Measurements from ENCODE around the gene HIC1.

HIC1 gene

DNA sequence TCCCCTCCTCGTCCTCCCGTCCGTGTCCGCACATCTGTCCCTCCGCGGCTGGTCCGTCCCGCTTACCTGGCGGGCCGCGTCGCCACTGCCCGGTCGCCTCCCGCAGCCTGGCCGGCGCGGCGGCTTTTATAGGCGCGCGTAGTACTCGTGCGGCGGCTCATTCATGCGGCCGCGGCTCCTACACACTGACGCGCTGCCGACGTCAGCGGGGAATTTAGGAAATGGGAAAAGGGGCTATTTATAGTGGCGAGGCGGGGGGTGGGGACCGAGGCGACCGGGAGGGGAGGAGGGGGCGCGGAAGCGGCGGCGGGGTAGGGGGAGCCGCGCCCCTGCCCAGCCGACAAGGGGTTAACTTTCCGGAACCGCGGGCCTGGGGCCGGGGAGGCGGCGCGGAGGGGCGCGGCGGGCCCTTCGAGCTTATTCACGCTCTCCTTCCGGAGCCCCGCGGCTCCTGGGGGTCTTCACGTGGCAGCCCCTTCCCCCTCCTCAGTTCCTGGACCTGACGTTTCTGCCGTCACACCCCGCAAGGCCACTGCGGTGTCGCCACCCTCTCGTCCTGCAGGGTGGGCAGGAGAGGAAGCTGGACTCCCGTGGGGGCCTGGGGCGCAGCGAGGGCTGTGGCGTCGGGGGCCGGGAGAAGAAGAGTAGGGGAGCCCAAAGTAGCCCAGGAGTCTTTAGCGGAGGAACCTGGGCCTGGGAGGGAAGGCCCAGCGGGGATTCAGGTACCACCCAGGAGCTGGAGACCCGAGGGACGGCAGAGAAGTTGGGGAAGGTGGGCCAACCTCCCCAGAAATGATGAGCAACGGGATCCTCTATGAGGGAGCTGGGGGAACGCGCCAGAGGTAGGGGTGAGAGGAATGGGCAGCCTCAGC lies 3.6 kb upstream of the HIC1 start:
- Histone ChIP-seq H3K27me3 (ENCODE audit: control insufficient read depth, insufficient read depth, low read length) (peaks cover 59% of the 10 kb centered on the region), H3K36me3 (ENCODE audit: control insufficient read depth, insufficient read depth, low read length) (no peaks in the 10 kb centered on the region), H3K9ac (ENCODE audit: low read depth, low read length) (no peak overlapping the region), H3K4me3 (ENCODE audit: low read depth, low read length) (peak overlapping the region; percentile 32), H3K9me3 (ENCODE audit: control insufficient read depth, insufficient read depth, low read length) (no peaks in the 10 kb centered on the region), H3K4me1 (ENCODE audit: control insufficient read depth, insufficient read depth, low read length) (no peaks in the 10 kb centered on the region)

DNA sequence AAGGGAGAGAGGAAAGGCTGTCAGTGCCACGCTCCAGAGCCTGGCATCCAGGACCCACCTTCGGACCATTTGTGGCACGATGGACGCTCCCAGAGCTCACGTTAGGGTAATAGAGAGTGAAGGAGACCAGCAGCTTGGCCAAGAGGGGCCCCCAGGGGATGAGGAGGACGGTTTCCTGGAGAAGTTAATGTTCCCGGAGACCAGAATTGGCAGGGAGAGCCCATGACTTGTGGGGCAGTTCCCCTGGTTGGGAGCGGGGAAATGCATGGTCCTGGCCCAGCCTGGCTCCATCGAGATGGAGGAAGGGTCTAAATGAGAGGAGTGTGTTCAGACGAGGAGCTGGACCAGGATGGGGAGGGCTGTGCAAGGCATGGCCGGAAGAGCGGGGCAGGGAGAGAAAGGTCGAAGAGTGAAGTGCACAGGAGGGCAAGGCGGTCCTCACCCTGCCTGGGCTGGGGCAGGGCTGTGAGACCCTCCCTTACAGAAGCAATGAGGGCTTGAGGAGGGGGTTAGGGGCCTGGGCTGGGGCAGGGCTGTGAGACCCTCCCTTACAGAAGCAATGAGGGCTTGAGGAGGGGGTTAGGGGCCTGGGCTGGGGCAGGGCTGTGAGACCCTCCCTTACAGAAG lies 2.9 kb upstream of the HIC1 start:
- Histone ChIP-seq H3K9ac (ENCODE audit: low read depth, low read length) (no peak overlapping the region), H3K36me3 (ENCODE audit: control insufficient read depth, insufficient read depth, low read length) (no peaks in the 10 kb centered on the region), H3K4me1 (ENCODE audit: control insufficient read depth, insufficient read depth, low read length) (no peaks in the 10 kb centered on the region), H3K27me3 (ENCODE audit: control insufficient read depth, insufficient read depth, low read length) (peaks cover 65% of the 10 kb centered on the region), H3K9me3 (ENCODE audit: control insufficient read depth, insufficient read depth, low read length) (no peaks in the 10 kb centered on the region), H3K4me3 (ENCODE audit: low read depth, low read length) (peak overlapping the region; percentile 32)

DNA sequence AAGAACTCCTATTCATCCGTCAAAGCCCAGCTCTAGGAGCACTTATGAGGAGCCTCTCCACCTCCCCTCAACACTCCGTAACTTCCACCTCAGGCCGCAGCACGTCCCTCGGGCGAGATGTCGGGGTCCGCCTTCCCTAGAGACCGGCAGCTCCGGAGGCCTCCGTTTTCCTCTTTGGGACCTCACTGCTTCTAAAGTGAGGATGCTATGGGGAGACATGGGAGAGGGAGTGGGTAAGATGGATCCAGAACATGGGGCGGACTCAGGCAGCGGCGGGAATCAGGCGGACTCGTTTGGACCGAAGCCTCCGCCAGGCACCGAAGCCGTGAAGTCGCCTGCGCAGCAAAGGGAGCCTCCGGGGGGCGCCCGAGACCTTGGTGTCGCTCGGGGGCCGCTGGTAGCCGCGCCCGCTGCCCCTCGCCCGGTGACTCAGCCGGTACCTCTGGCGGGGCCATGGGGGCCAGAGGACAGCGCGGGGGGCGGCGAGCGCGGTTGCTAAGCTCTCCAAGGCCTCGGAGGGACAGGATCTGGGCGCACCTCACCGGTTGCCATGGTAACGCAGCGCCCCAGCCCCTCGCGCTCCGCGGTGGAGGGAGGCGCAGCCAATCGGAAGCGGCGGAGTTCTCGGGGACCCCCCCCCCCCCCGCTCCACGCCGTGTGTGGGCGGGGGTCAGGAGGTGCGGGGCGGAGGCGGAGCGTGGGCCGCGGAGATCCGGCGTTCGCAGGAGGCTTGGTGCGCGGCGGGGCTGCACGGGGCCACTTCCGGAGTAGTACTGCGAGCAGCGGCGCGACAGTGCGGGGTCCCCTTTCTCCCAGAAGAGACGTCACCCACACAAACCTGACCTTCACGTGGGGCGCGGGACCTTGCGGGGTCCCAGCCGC lies 1.3 kb upstream of the HIC1 start:
- Histone ChIP-seq H3K9me3 (ENCODE audit: control insufficient read depth, insufficient read depth, low read length) (no peaks in the 10 kb centered on the region), H3K36me3 (ENCODE audit: control insufficient read depth, insufficient read depth, low read length) (no peaks in the 10 kb centered on the region), H3K9ac (ENCODE audit: low read depth, low read length) (no peak overlapping the region), H3K4me3 (ENCODE audit: low read depth, low read length) (peak overlapping the region; percentile 46), H3K27me3 (ENCODE audit: control insufficient read depth, insufficient read depth, low read length) (peaks cover 59% of the 10 kb centered on the region), H3K4me1 (ENCODE audit: control insufficient read depth, insufficient read depth, low read length) (no peaks in the 10 kb centered on the region)

DNA sequence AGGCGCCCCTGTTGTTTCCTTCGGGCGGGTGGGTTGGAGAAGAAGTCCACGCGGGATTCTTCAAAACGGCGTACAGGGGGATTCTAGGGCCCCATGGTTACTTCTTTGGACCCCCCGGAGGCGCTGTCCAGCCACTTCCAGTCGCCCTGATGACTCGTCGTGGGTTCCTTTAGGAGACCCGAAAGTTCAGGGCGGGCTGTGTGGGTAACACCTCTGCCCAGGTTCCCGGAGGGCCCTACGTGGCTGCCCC lies 716 bp upstream of the HIC1 start:
- H3K9me3 ChIP-seq (ENCODE audit: control insufficient read depth, insufficient read depth, low read length): no peaks in the 10 kb centered on the region
- H3K36me3 ChIP-seq (ENCODE audit: control insufficient read depth, insufficient read depth, low read length): no peaks in the 10 kb centered on the region
- H3K27me3 ChIP-seq (ENCODE audit: control insufficient read depth, insufficient read depth, low read length): peaks cover 54% of the 10 kb centered on the region

DNA sequence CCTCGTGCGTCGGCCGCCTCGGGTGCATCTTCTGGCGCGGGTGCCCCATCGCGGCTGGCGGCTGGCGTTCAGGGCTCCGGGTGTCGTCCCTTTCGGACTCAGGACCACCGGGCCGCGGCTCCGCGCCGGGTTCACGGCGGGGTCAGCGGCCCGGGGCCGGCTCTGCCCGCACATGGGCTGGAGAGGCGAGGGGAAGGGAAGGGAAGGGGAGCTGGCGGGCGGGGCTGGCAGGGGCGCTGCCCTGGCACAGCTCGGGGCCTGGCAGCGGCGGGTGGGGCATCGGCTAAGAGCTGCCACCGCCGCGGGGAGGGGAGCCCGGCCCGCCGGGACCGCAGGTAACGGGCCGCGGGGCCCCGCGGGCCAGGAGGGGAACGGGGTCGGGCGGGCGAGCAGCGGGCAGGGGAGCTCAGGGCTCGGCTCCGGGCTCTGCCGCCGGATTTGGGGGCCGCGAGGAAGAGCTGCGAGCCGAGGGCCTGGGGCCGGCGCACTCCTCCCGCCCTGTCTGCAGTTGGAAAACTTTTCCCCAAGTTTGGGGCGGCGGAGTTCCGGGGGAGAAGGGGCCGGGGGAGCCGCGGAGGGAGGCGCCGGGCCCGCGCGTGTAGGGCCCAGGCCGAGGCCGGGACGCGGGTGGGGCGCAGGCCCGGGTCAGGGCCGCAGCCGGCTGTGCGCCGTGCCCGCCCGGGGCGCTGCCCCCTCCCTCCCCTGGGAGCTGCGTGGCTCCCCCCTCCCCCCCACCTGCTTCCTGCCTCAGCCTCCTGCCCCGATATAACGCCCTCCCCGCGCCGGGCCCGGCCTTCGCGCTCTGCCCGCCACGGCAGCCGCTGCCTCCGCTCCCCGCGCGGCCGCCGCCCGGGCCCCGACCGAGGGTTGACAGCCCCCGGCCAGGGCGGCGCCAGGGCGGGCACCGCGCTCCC lies 646 bp downstream of the HIC1 start:
- no peaks in the 10 kb centered on the region for H3K9me3 ChIP-seq (ENCODE audit: control insufficient read depth, insufficient read depth, low read length)
- peak overlapping the region; percentile 48 for H3K4me3 ChIP-seq (ENCODE audit: low read depth, low read length)
- peaks cover 55% of the 10 kb centered on the region for H3K27me3 ChIP-seq (ENCODE audit: control insufficient read depth, insufficient read depth, low read length)
- H3K36me3 ChIP-seq (ENCODE audit: control insufficient read depth, insufficient read depth, low read length): no peaks in the 10 kb centered on the region
- no peaks in the 10 kb centered on the region for H3K4me1 ChIP-seq (ENCODE audit: control insufficient read depth, insufficient read depth, low read length)
- H3K9ac ChIP-seq (ENCODE audit: low read depth, low read length): no peak overlapping the region

More for the DNA sequence above, 716 bp upstream of the HIC1 start:
- H3K4me3 ChIP-seq (ENCODE audit: low read depth, low read length): peak overlapping the region; percentile 46
- H3K4me1 ChIP-seq (ENCODE audit: control insufficient read depth, insufficient read depth, low read length): no peaks in the 10 kb centered on the region
- no peak overlapping the region for H3K9ac ChIP-seq (ENCODE audit: low read depth, low read length)

DNA sequence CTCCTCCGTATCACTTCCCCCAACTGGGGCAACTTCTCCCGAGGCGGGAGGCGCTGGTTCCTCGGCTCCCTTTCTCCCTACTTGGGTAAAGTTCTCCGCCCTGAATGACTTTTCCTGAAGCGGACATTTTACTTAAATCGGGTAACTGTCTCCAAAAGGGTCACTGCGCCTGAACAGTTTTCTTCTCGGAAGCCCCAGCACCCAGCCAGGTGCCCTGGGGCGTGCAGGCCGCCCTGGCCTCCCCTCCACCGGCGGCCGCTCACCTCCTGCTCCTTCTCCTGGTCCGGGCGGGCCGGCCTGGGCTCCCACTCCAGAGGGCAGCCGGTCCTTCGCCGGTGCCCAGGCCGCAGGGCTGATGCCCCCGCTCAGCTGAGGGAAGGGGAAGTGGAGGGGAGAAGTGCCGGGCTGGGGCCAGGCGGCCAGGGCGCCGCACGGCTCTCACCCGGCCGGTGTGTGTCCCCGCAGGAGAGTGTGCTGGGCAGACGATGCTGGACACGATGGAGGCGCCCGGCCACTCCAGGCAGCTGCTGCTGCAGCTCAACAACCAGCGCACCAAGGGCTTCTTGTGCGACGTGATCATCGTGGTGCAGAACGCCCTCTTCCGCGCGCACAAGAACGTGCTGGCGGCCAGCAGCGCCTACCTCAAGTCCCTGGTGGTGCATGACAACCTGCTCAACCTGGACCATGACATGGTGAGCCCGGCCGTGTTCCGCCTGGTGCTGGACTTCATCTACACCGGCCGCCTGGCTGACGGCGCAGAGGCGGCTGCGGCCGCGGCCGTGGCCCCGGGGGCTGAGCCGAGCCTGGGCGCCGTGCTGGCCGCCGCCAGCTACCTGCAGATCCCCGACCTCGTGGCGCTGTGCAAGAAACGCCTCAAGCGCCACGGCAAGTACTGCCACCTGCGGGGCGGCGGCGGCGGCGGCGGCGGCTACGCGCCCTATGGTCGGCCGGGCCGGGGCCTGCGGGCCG lies 1.6 kb downstream of the HIC1 start:
- Histone ChIP-seq H3K9me3 (ENCODE audit: control insufficient read depth, insufficient read depth, low read length) (no peaks in the 10 kb centered on the region), H3K4me3 (ENCODE audit: low read depth, low read length) (no peak overlapping the region), H3K36me3 (ENCODE audit: control insufficient read depth, insufficient read depth, low read length) (no peaks in the 10 kb centered on the region), H3K27me3 (ENCODE audit: control insufficient read depth, insufficient read depth, low read length) (peaks cover 51% of the 10 kb centered on the region), H3K4me1 (ENCODE audit: control insufficient read depth, insufficient read depth, low read length) (no peaks in the 10 kb centered on the region), H3K9ac (ENCODE audit: low read depth, low read length) (no peak overlapping the region)

DNA sequence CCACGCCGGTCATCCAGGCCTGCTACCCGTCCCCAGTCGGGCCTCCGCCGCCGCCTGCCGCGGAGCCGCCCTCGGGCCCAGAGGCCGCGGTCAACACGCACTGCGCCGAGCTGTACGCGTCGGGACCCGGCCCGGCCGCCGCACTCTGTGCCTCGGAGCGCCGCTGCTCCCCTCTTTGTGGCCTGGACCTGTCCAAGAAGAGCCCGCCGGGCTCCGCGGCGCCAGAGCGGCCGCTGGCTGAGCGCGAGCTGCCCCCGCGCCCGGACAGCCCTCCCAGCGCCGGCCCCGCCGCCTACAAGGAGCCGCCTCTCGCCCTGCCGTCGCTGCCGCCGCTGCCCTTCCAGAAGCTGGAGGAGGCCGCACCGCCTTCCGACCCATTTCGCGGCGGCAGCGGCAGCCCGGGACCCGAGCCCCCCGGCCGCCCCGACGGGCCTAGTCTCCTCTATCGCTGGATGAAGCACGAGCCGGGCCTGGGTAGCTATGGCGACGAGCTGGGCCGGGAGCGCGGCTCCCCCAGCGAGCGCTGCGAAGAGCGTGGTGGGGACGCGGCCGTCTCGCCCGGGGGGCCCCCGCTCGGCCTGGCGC lies 2.4 kb downstream of the HIC1 start:
- H3K4me3 ChIP-seq (ENCODE audit: low read depth, low read length): no peak overlapping the region
- H3K27me3 ChIP-seq (ENCODE audit: control insufficient read depth, insufficient read depth, low read length): peaks cover 43% of the 10 kb centered on the region
- H3K4me1 ChIP-seq (ENCODE audit: control insufficient read depth, insufficient read depth, low read length): no peaks in the 10 kb centered on the region
- H3K9me3 ChIP-seq (ENCODE audit: control insufficient read depth, insufficient read depth, low read length): no peaks in the 10 kb centered on the region
- H3K9ac ChIP-seq (ENCODE audit: low read depth, low read length): no peak overlapping the region
- H3K36me3 ChIP-seq (ENCODE audit: control insufficient read depth, insufficient read depth, low read length): no peaks in the 10 kb centered on the region

DNA sequence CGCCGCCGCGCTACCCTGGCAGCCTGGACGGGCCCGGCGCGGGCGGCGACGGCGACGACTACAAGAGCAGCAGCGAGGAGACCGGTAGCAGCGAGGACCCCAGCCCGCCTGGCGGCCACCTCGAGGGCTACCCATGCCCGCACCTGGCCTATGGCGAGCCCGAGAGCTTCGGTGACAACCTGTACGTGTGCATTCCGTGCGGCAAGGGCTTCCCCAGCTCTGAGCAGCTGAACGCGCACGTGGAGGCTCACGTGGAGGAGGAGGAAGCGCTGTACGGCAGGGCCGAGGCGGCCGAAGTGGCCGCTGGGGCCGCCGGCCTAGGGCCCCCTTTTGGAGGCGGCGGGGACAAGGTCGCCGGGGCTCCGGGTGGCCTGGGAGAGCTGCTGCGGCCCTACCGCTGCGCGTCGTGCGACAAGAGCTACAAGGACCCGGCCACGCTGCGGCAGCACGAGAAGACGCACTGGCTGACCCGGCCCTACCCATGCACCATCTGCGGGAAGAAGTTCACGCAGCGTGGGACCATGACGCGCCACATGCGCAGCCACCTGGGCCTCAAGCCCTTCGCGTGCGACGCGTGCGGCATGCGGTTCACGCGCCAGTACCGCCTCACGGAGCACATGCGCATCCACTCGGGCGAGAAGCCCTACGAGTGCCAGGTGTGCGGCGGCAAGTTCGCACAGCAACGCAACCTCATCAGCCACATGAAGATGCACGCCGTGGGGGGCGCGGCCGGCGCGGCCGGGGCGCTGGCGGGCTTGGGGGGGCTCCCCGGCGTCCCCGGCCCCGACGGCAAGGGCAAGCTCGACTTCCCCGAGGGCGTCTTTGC lies 3.1 kb downstream of the HIC1 start:
- Histone ChIP-seq H3K36me3 (ENCODE audit: control insufficient read depth, insufficient read depth, low read length) (no peaks in the 10 kb centered on the region), H3K9me3 (ENCODE audit: control insufficient read depth, insufficient read depth, low read length) (no peaks in the 10 kb centered on the region), H3K27me3 (ENCODE audit: control insufficient read depth, insufficient read depth, low read length) (peaks cover 40% of the 10 kb centered on the region), H3K4me1 (ENCODE audit: control insufficient read depth, insufficient read depth, low read length) (peaks cover 6% of the 10 kb centered on the region), H3K4me3 (ENCODE audit: low read depth, low read length) (no peak overlapping the region), H3K9ac (ENCODE audit: low read depth, low read length) (no peak overlapping the region)

DNA sequence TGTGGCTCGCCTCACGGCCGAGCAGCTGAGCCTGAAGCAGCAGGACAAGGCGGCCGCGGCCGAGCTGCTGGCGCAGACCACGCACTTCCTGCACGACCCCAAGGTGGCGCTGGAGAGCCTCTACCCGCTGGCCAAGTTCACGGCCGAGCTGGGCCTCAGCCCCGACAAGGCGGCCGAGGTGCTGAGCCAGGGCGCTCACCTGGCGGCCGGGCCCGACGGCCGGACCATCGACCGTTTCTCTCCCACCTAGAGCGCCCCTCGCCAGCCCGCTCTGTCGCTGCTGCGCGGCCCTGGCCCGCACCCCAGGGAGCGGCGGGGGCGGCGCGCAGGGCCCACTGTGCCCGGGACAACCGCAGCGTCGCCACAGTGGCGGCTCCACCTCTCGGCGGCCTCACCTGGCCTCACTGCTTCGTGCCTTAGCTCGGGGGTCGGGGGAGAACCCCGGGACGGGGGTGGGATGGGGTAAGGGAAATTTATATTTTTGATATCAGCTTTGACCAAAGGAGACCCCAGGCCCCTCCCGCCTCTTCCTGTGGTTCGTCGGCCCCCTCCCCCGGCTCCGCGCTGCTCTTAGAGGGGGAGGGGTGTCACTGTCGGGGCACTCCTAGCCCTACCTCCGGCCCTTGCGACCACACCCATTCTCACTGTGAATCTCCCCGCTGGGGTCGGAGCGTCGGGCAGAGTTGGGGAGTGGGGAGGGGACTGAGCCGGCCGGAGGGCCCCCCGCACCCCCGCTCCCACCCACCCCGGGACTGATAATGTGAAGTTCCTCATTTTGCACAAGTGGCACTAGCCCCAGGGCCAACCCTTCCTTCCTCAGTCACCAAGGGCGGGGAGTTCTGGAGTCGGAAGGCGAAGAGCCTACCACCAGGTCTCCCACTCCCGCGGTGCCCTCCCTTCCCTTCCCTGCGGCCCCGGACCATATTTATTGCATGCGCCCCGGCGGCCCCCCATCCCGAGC lies 4.0 kb downstream of the HIC1 start:
- no peak overlapping the region for H3K9ac ChIP-seq (ENCODE audit: low read depth, low read length)
- peaks cover 33% of the 10 kb centered on the region for H3K27me3 ChIP-seq (ENCODE audit: control insufficient read depth, insufficient read depth, low read length)

More for the DNA sequence above, 4.0 kb downstream of the HIC1 start:
- Histone ChIP-seq H3K4me1 (ENCODE audit: control insufficient read depth, insufficient read depth, low read length) (peaks cover 11% of the 10 kb centered on the region), H3K36me3 (ENCODE audit: control insufficient read depth, insufficient read depth, low read length) (no peaks in the 10 kb centered on the region), H3K4me3 (ENCODE audit: low read depth, low read length) (no peak overlapping the region), H3K9me3 (ENCODE audit: control insufficient read depth, insufficient read depth, low read length) (no peaks in the 10 kb centered on the region)
